AG08395 (cell line): ENCODE results near the gene ERCC8.

Experiments used
- DNase-seq: peaks from one replicate; pipeline ENCODE4 v3.0.0; 2012; ENCODE audit warnings: mixed read lengths, low spot score

ERCC8 gene

GRCh38 chr5:60835554-60835953 lies 109.3 kb downstream of the ERCC8 start:
- no peak for DNase-seq

GRCh38 chr5:60833520-60833919 lies 111.3 kb downstream of the ERCC8 start:
- DNase-seq, result no peak

- no peak for DNase-seq
These were observed 114.2 kb downstream of the ERCC8 start for GRCh38 chr5:60830581-60831127.

- DNase-seq, result no peak
These were observed 115.2 kb downstream of the ERCC8 start for GRCh38 chr5:60829490-60830266.

- no peak for DNase-seq
These were observed 117.7 kb downstream of the ERCC8 start for GRCh38 chr5:60827201-60827600.

GRCh38 chr5:60826653-60827052 lies 118.2 kb downstream of the ERCC8 start:
- DNase-seq, result no peak
